HG02981 (cell line): Measurements from ENCODE around the gene IFNL1.
"Not testable (repeated sequence)": the region's sequence is repeated elsewhere in the genome, so short reads cannot be mapped to it uniquely, and the experiment has no call there.

Experiments
- ATAC-seq: cut with Tn5 transposase; IDR thresholded peaks from one replicate; pipeline ENCODE4 v1.9.1; 2021; ENCODE audit warnings: mild to moderate bottlenecking, moderate library complexity; ENCODE audit not compliant: unreplicated experiment

The IFNL1 gene

GRCh38 chr19:39307822-39308530 lies 11.8 kb downstream of the IFNL1 start:
- ATAC-seq: no peak

- no peak for ATAC-seq
Observed at GRCh38 chr19:39308531-39309304, 12.5 kb downstream of the IFNL1 start.

GRCh38 chr19:39309305-39309670 lies 13.1 kb downstream of the IFNL1 start:
- not testable (repeated sequence) for ATAC-seq

GRCh38 chr19:39310558-39311311 lies 14.5 kb downstream of the IFNL1 start:
- ATAC-seq: no peak

- no peak for ATAC-seq
Observed at GRCh38 chr19:39314016-39314728, 18.0 kb downstream of the IFNL1 start.

GRCh38 chr19:39315933-39316332 lies 19.7 kb downstream of the IFNL1 start:
- ATAC-seq: no peak

GRCh38 chr19:39316627-39317321 lies 20.6 kb downstream of the IFNL1 start:
- no peak for ATAC-seq

- ATAC-seq: no peak
Observed at GRCh38 chr19:39317476-39317875, 21.3 kb downstream of the IFNL1 start.

- no peak for ATAC-seq
Observed at GRCh38 chr19:39318071-39318470, 21.9 kb downstream of the IFNL1 start.

- no peak for ATAC-seq
Observed at GRCh38 chr19:39318690-39319089, 22.5 kb downstream of the IFNL1 start.

- no peak for ATAC-seq
Observed at GRCh38 chr19:39319098-39319891, 23.1 kb downstream of the IFNL1 start.

GRCh38 chr19:39319892-39320248 lies 23.7 kb downstream of the IFNL1 start:
- ATAC-seq: no peak

- no peak for ATAC-seq
Observed at GRCh38 chr19:39321117-39321831, 25.1 kb downstream of the IFNL1 start.

- no peak for ATAC-seq
Observed at GRCh38 chr19:39321832-39322176, 25.6 kb downstream of the IFNL1 start.

GRCh38 chr19:39324242-39324842 lies 28.1 kb downstream of the IFNL1 start:
- ATAC-seq: no peak

GRCh38 chr19:39325778-39326665 lies 29.8 kb downstream of the IFNL1 start:
- no peak for ATAC-seq

GRCh38 chr19:39327363-39328045 lies 31.3 kb downstream of the IFNL1 start:
- no peak for ATAC-seq
